Body of pancreas (tissue), 4 donors: ENCODE data around the gene IGLL5. TPM values are rescaled to one million over a fixed set of nuclear protein-coding genes. Genes with fewer than 3 reads are reported as not detected.

Experiments used
- ATAC-seq: fragments of 150-250 bp; one replicate; pipeline ENCODE4 v1.9.1; 2016
- DNase-seq, 4 donors: peaks; one replicate each; pipeline ENCODE4 v3.0.0-alpha.2; 2019
- H3K27ac ChIP-seq, 4 donors: fragments of 200-600 bp; sonication (generic); 1 replicate in 3 of 4; 2 replicates in 1 of 4; pipeline versions ENCODE4 v1.5.1 to v1.6.1; 2016 to 2019; ENCODE audit warnings: mild to moderate bottlenecking in 1 of 4, mixed read lengths in 1 of 4, moderate library complexity in 1 of 4
- H3K27me3 ChIP-seq, 2 donors: fragments of 200-600 bp; sonication (generic); one replicate each; pipeline ENCODE4 v1.6.0; 2016; ENCODE audit warnings: mild to moderate bottlenecking in 1 of 2
- H3K36me3 ChIP-seq, 2 donors: fragments of 200-600 bp; sonication (generic); replicated peaks in 1 of 2; 2 replicates each; pipeline ENCODE4 v1.5.1; 2016; ENCODE audit warnings: low read depth in 2 of 2; ENCODE audit not compliant: insufficient read depth in 1 of 2
- H3K4me1 ChIP-seq: fragments of 200-600 bp; sonication (generic); one replicate; pipeline ENCODE4 v1.6.0; 2016
- H3K4me3 ChIP-seq, 2 donors: fragments of 200-600 bp; sonication (generic); 1 replicate in 1 of 2; 2 replicates in 1 of 2; pipeline ENCODE4 v1.5.1; 2016 to 2019
- H3K9me3 ChIP-seq, 3 donors: fragments of 200-600 bp; sonication (generic); 1 replicate in 2 of 3; 2 replicates in 1 of 3; pipeline ENCODE4 v1.5.1; 2016
- CTCF ChIP-seq, 7 experiments: fragments of 450-650 bp in 4 of 7; fragments of 200-600 bp in 3 of 7; sonication (generic) in 3 of 7; IDR thresholded peaks; one replicate each; pipeline ENCODE4 v1.5.1; 2016 to 2019; ENCODE audit warnings: antibody characterized with exemption in 7 of 7
- POLR2A ChIP-seq, 3 donors: fragments of 450-650 bp; IDR thresholded peaks; one replicate each; pipeline ENCODE4 v1.6.1; 2016; ENCODE audit warnings: antibody characterized with exemption in 3 of 3, mild to moderate bottlenecking in 2 of 3
- WGBS, 2 donors: methylation state at CpG; one replicate each; pipeline ENCODE4 v1.1.5; 2017; 5-methylcytosine and 5-hydroxymethylcytosine counted together
- intact Hi-C: fragments of 100-400 bp; cut with DNase I; formaldehyde crosslinking; loops from one replicate; pipeline ENCODE4 v1.15.1; 2023
- total RNA-seq, 2 donors: library from RNA; depleted of rRNA; stranded (reverse); fragments of >200 nt; gene quantifications; one replicate each; pipeline ENCODE4 v1.1.0, GENCODE V29; 2016

IGLL5 gene
- total RNA-seq, 2 donors from 2014 or later: 3.4 to 5.3 TPM

- 21 to 35% methylated on average over 3 of the region's 3 CpGs for WGBS, 2 donors
- DNase-seq (peak; percentile 48 to 67 (median 51)), ATAC-seq (peak; percentile 53)
- Histone ChIP-seq H3K27ac (no peak overlapping the region), H3K4me1 (no peaks in the 10 kb centered on the region), H3K4me3 (no peak overlapping the region), H3K27me3 (no peaks in the 10 kb centered on the region), H3K9me3 (no peaks in the 10 kb centered on the region), H3K36me3 (no peaks in the 10 kb centered on the region)
- peak; percentile 18 to 60 (median 51) for TF ChIP-seq CTCF (IDR thresholded peaks at IDR 0.05)
- TF ChIP-seq POLR2A (IDR thresholded peaks at IDR 0.05): no peak
- intact Hi-C loops: no loop called here
These were observed 3.4 kb upstream of the IGLL5 start for GRCh38 chr22:22884010-22884887.

- ATAC-seq: no peak
These were observed 2.5 kb upstream of the IGLL5 start for GRCh38 chr22:22884888-22885840.

GRCh38 chr22:22886546-22886945, 1.1 kb upstream of the IGLL5 start:
- Histone ChIP-seq H3K36me3 (no peaks in the 10 kb centered on the region), H3K4me3 (no peak overlapping the region), H3K27me3 (no peaks in the 10 kb centered on the region), H3K27ac (no peak overlapping the region), H3K9me3 (no peaks in the 10 kb centered on the region), H3K4me1 (no peaks in the 10 kb centered on the region)
- intact Hi-C loops: no loop called here
- TF ChIP-seq POLR2A (IDR thresholded peaks at IDR 0.05) (no peak), CTCF (IDR thresholded peaks at IDR 0.05) (no peak)
- ATAC-seq (no peak), DNase-seq (no peak)
- 82 to 85% methylated on average over 4 of the region's 4 CpGs for WGBS, 2 donors

More at GRCh38 chr22:22884888-22885840, 2.5 kb upstream of the IGLL5 start:
- no peaks in the 10 kb centered on the region for H3K27me3 ChIP-seq
- TF ChIP-seq CTCF (IDR thresholded peaks at IDR 0.05): no peak
- no peak for TF ChIP-seq POLR2A (IDR thresholded peaks at IDR 0.05)
- DNase-seq: no peak
- no peaks in the 10 kb centered on the region for H3K4me1 ChIP-seq
- H3K4me3 ChIP-seq: no peak overlapping the region
- H3K9me3 ChIP-seq: no peaks in the 10 kb centered on the region
- intact Hi-C loops: no loop called here
- WGBS, 2 donors: 69 to 79% methylated on average over 7 to 9 of the region's 9 CpGs
- no peak overlapping the region for H3K27ac ChIP-seq
- H3K36me3 ChIP-seq: no peaks in the 10 kb centered on the region

- no peak for TF ChIP-seq CTCF (IDR thresholded peaks at IDR 0.05)
- no peak for TF ChIP-seq POLR2A (IDR thresholded peaks at IDR 0.05)
- Histone ChIP-seq H3K27me3 (no peaks in the 10 kb centered on the region), H3K36me3 (no peaks in the 10 kb centered on the region), H3K4me1 (no peaks in the 10 kb centered on the region), H3K9me3 (no peaks in the 10 kb centered on the region), H3K27ac (no peak overlapping the region), H3K4me3 (no peak overlapping the region)
- intact Hi-C loops: no loop called here
- 46 to 58% methylated on average over 13 of the region's 13 CpGs for WGBS, 2 donors
- DNase-seq: no peak
- no peak for ATAC-seq
These were observed 1.1 kb downstream of the IGLL5 start for GRCh38 chr22:22888571-22889353.
